ENCODE data around the gene PBX4. TPM values are rescaled to one million over a fixed set of nuclear protein-coding genes. Genes with fewer than 3 reads are reported as not detected.

The PBX4 gene
- total and polyA plus RNA-seq, 2 experiments from 2014 or later, result 2.6 to 4.1 TPM

- Histone ChIP-seq H3K4me3 (no peak overlapping the region), H3K4me2 (no peak overlapping the region), H3K27me3 (ENCODE audit: insufficient read depth) (no peaks in the 10 kb centered on the region), H4K20me1 (replicated peaks; ENCODE audit: insufficient read depth) (no peaks in the 10 kb centered on the region), H3K79me2 (replicated peaks; ENCODE audit: insufficient read depth) (no peaks in the 10 kb centered on the region), H3K9me2 (ENCODE audit: insufficient read depth) (no peaks in the 10 kb centered on the region), H3K27ac (ENCODE audit: low read depth) (no peak overlapping the region), H3F3A (replicated peaks; ENCODE audit: low read depth) (peaks cover 10% of the 10 kb centered on the region; the same call in 1 of the 2 replicates), H3K4me1 (ENCODE audit: insufficient read depth) (no peaks in the 10 kb centered on the region; the same call in 1 of the 2 replicates), H2AFZ (peak overlapping the region; percentile 85; the same call in 1 of the 2 replicates), H3K36me3 (ENCODE audit: insufficient read depth) (no peaks in the 10 kb centered on the region)
- H3K4me1 Mint-ChIP-seq, result 0 out of 3 replicates have a peak, but pooled peaks cover 7% of the 10 kb centered on the region
- no peak overlapping the region for H3K4me3 Mint-ChIP-seq
- no peaks in the 10 kb centered on the region; the same call in 2 of the 3 replicates for H3K9me3 Mint-ChIP-seq
- peaks cover 8% of the 10 kb centered on the region for H3K27me3 Mint-ChIP-seq (ENCODE audit: insufficient read depth, low read depth, poor library complexity)
- peak; percentile 83 for ATAC-seq
- TF ChIP-seq ZNF114 (CRISPR knock-in tag; IDR thresholded peaks at IDR 0.05), result no peak
- TF ChIP-seq ZNF462 (CRISPR knock-in tag; IDR thresholded peaks at IDR 0.05), result no peak
- no peak for TF ChIP-seq ETS1 (IDR thresholded peaks at IDR 0.05)
- TF ChIP-seq EZH2phosphoT487 (IDR thresholded peaks at IDR 0.05; ENCODE audit: unreplicated experiment), result no peak
- peak; percentile 71 to 85 for TF ChIP-seq CTCF (conservative IDR thresholded peaks at IDR 0.05; ENCODE audit: low read depth in 2 of 2)
- no peak for TF ChIP-seq NANOG (IDR thresholded peaks at IDR 0.05; ENCODE audit: borderline replicate concordance)
- peak; percentile 84 for DNase-seq (ENCODE audit: low spot score)
- H3K27ac Mint-ChIP-seq, result no peak overlapping the region
- no peaks in the 10 kb centered on the region for H3K36me3 Mint-ChIP-seq (ENCODE audit: low read depth)
Observed at GRCh38 chr19:19554074-19555023, 64.1 kb downstream of the PBX4 start.

All from GM23338 (cell line).